HAP-1 (cell line): ENCODE measurements around the gene PCDH9.

Source experiments
- DNase-seq, 2 experiments: peaks; one replicate each; pipeline ENCODE4 v3.0.0-alpha.2; 2016 to 2020; ENCODE audit warnings: low spot score in 2 of 2
- H3K27me3 ChIP-seq: fragments of 250-450 bp; sonication (Bioruptor Pico); 2 replicates; pipeline ENCODE4 v1.5.1; 2020; ENCODE audit warnings: low read depth, mild to moderate bottlenecking, moderate library complexity
- H3K36me3 ChIP-seq: fragments of 250-450 bp; sonication (Bioruptor Pico); replicated peaks from 2 replicates; pipeline ENCODE4 v1.5.1; 2020; ENCODE audit warnings: mild to moderate bottlenecking
- H3K4me1 ChIP-seq: fragments of 250-450 bp; sonication (Bioruptor Pico); 2 replicates; pipeline ENCODE4 v1.5.1; 2020; ENCODE audit warnings: mild to moderate bottlenecking
- H3K4me3 ChIP-seq: fragments of 250-450 bp; sonication (Bioruptor Pico); 2 replicates; pipeline ENCODE4 v1.5.1; 2020; ENCODE audit warnings: mild to moderate bottlenecking, moderate library complexity
- H3K9me3 ChIP-seq: fragments of 250-450 bp; sonication (Bioruptor Pico); 2 replicates; pipeline ENCODE4 v1.5.1; 2020; ENCODE audit warnings: mild to moderate bottlenecking, moderate library complexity
- in situ Hi-C: fragments of 300-500 bp; cut with MboI; formaldehyde crosslinking; loops from 3 replicates; pipeline ENCODE4 v1.14.3; 2020; ENCODE audit warnings: low sequenced_read_pairs, inconsistent platforms, mixed read lengths

PCDH9 gene

GRCh38 chr13:66879988-66880387 lies 350.1 kb downstream of the PCDH9 start:
- Histone ChIP-seq H3K36me3 (no peaks in the 10 kb centered on the region), H3K4me1 (peaks cover 11% of the 10 kb centered on the region), H3K4me3 (no peak overlapping the region), H3K27me3 (no peaks in the 10 kb centered on the region), H3K9me3 (no peaks in the 10 kb centered on the region)
- in situ Hi-C loops, result no loop called here
- peak; percentile 55 to 94 for DNase-seq

GRCh38 chr13:66875264-66875663 lies 354.9 kb downstream of the PCDH9 start:
- H3K9me3 ChIP-seq, result no peaks in the 10 kb centered on the region
- in situ Hi-C loops, result no loop called here
- no peaks in the 10 kb centered on the region for H3K27me3 ChIP-seq
- peaks cover 6% of the 10 kb centered on the region for H3K4me1 ChIP-seq
- DNase-seq, result no peak
- no peaks in the 10 kb centered on the region for H3K36me3 ChIP-seq
- H3K4me3 ChIP-seq, result no peak overlapping the region

GRCh38 chr13:66864627-66865026 lies 365.5 kb downstream of the PCDH9 start:
- peaks cover 12% of the 10 kb centered on the region for H3K4me1 ChIP-seq
- H3K36me3 ChIP-seq, result no peaks in the 10 kb centered on the region
- no peak for DNase-seq
- H3K9me3 ChIP-seq, result no peaks in the 10 kb centered on the region
- no peak overlapping the region for H3K4me3 ChIP-seq
- no peaks in the 10 kb centered on the region; the same call in 1 of the 2 replicates for H3K27me3 ChIP-seq
- in situ Hi-C loops, result no loop called here

- Histone ChIP-seq H3K9me3 (no peaks in the 10 kb centered on the region), H3K4me3 (no peak overlapping the region), H3K27me3 (no peaks in the 10 kb centered on the region), H3K4me1 (peaks cover 20% of the 10 kb centered on the region), H3K36me3 (no peaks in the 10 kb centered on the region)
- no peak for DNase-seq
- in situ Hi-C loops, result no loop called here
Measured at GRCh38 chr13:66860878-66861417, 369.2 kb downstream of the PCDH9 start.

DNA sequence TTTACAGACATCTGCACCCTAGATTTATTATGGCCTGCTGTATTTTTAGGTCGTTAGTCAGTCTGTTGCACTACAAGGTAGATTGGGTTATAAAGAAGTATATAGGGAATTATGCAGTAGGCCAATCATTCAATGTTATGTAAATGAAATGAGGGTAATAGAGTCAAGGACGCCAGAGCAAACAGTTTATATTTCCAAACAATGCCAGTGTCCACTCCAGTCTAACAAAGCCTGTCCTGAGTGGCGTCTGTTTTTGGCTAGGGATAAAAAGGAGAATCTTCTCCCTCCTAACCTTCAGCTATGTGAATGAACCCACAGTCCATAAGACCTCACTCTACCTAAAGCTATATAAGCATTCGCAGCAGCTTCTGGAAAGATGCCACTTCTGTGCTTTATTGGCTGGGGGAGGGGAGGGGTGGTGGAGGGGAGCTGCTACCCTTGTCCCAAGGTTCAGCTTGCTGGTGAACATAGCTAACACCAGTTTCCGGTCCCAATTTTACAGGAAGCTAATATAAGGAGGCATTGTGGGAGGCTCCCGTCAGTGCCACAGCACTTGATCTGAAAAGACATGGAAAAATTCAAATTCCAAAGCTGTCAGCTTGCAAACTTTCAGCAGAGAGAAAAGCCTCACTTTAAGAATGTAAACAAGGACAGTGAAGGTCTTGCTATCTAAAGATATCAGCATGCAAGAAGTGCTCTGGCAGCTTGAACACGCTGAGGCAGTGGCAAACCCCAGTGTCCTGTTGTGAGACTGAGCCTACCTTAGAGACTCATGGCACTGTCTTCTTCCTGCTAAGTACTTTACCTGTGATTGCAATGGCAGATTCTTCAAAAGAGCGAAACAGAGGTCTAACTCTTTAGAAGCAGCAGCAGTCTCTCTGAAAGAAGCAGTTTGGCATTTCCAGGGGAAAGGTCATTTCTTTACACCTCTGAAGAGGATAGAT lies 369.9 kb downstream of the PCDH9 start:
- in situ Hi-C loops, result no loop called here
- DNase-seq, result peak; percentile 54 to 55
- Histone ChIP-seq H3K9me3 (no peaks in the 10 kb centered on the region), H3K4me1 (peaks cover 20% of the 10 kb centered on the region), H3K4me3 (no peak overlapping the region), H3K36me3 (no peaks in the 10 kb centered on the region), H3K27me3 (no peaks in the 10 kb centered on the region)

GRCh38 chr13:66859078-66859477 lies 371.1 kb downstream of the PCDH9 start:
- Histone ChIP-seq H3K4me3 (no peak overlapping the region), H3K4me1 (peaks cover 20% of the 10 kb centered on the region), H3K9me3 (no peaks in the 10 kb centered on the region), H3K27me3 (no peaks in the 10 kb centered on the region), H3K36me3 (no peaks in the 10 kb centered on the region)
- DNase-seq, result no peak
- in situ Hi-C loops, result no loop called here

GRCh38 chr13:66858163-66858562 lies 372.0 kb downstream of the PCDH9 start:
- no peaks in the 10 kb centered on the region for H3K27me3 ChIP-seq
- H3K4me1 ChIP-seq, result peaks cover 20% of the 10 kb centered on the region
- H3K36me3 ChIP-seq, result no peaks in the 10 kb centered on the region
- H3K9me3 ChIP-seq, result no peaks in the 10 kb centered on the region
- no peak overlapping the region for H3K4me3 ChIP-seq
- in situ Hi-C loops, result no loop called here
- DNase-seq, result no peak

- H3K36me3 ChIP-seq, result no peaks in the 10 kb centered on the region
- H3K4me3 ChIP-seq, result no peak overlapping the region
- no peaks in the 10 kb centered on the region for H3K27me3 ChIP-seq
- in situ Hi-C loops, result no loop called here
- H3K9me3 ChIP-seq, result no peaks in the 10 kb centered on the region
- peaks cover 13% of the 10 kb centered on the region for H3K4me1 ChIP-seq
- DNase-seq, result no peak
Measured at GRCh38 chr13:66855131-66855530, 375.0 kb downstream of the PCDH9 start.

DNA sequence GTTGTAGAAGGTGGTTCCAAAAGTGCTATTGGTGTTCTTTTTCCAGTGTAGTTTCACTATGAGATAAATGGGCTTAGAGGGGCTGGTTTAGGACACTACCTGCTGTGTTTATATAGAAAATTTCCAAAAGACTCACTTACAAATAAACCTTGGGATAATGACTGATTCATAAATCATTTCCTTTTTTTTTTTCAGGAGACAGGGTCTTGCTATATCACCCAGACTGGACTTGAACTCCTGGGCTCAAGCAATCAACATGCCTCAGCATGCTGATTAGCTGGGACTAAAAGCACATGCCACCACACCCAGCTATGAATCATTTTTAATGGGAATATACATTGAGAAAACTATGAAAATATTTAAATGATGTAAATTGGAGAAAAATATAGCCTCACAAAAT lies 376.6 kb downstream of the PCDH9 start:
- in situ Hi-C loops, result no loop called here
- Histone ChIP-seq H3K27me3 (no peaks in the 10 kb centered on the region), H3K4me1 (no peaks in the 10 kb centered on the region), H3K9me3 (no peaks in the 10 kb centered on the region), H3K36me3 (no peaks in the 10 kb centered on the region), H3K4me3 (no peak overlapping the region)
- no peak for DNase-seq

GRCh38 chr13:66849706-66850105 lies 380.4 kb downstream of the PCDH9 start:
- no peak for DNase-seq
- in situ Hi-C loops, result no loop called here
- no peaks in the 10 kb centered on the region for H3K27me3 ChIP-seq
- no peaks in the 10 kb centered on the region for H3K36me3 ChIP-seq
- H3K4me3 ChIP-seq, result no peak overlapping the region
- H3K4me1 ChIP-seq, result no peaks in the 10 kb centered on the region
- no peaks in the 10 kb centered on the region for H3K9me3 ChIP-seq

DNA sequence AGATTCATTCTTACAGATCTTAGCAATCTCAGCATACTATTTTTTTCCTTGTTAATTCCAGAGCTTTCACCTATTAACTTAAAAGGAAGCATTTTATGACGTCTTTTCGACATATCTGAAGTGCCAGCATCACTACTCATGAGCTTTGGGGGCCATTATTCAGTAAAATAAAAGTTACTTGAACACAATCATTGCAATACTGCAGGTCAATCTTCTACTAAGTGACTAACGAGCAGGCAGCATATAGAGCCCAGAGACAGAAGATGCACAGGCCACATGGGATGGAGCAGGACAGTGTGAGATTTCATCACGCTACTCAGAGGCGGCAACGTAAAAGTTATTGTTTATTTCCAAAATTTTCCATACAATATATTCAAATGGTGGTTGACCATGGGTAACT lies 382.6 kb downstream of the PCDH9 start:
- H3K4me3 ChIP-seq, result no peak overlapping the region
- H3K36me3 ChIP-seq, result no peaks in the 10 kb centered on the region
- no peaks in the 10 kb centered on the region for H3K27me3 ChIP-seq
- H3K9me3 ChIP-seq, result no peaks in the 10 kb centered on the region
- H3K4me1 ChIP-seq, result no peaks in the 10 kb centered on the region
- no peak for DNase-seq
- in situ Hi-C loops, result no loop called here

DNA sequence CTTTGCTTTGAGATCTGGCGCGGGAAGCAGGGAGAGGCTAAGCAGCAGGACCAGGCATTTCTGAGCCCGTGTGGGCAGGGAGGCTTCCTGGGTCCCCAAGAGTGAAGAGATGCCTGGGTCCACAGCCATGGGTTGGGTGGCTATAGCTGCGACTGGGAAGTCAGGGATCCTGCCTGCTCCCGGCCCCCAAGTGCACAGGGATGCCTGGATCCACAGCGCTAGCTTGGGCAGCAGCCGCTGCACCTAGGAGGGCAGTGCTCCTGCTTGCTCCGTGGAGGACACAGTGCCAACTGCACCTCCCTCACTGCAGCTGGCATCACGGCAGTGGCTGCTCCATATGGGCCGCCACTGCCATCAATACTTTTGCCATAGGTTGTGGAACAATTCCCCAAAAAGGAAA lies 384.7 kb downstream of the PCDH9 start:
- DNase-seq, result no peak
- H3K36me3 ChIP-seq, result no peaks in the 10 kb centered on the region
- H3K4me3 ChIP-seq, result no peak overlapping the region
- in situ Hi-C loops, result no loop called here
- no peaks in the 10 kb centered on the region for H3K27me3 ChIP-seq
- no peaks in the 10 kb centered on the region for H3K9me3 ChIP-seq
- H3K4me1 ChIP-seq, result no peaks in the 10 kb centered on the region

DNA sequence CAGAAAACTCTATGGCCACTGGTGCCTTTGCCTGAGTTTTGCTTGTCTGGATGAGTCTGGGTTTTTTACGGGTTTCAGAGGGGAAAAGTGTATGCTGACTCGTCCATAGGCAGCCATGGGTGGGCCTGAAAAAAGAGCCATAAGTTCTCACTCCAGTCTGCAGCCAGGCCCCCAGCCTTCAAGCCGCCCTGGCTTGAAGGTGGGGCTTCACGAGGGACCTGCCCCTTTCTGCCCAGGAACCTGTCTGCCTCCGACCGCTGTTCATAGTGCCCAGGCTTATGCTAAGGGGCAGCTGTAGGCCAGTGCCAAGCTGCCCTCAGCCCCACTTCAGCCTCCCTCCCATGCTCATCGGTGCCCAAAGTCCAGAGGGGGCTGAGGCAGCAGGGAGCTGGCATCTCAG lies 385.2 kb downstream of the PCDH9 start:
- no peak for DNase-seq
- Histone ChIP-seq H3K36me3 (no peaks in the 10 kb centered on the region), H3K4me1 (no peaks in the 10 kb centered on the region), H3K4me3 (no peak overlapping the region), H3K27me3 (no peaks in the 10 kb centered on the region), H3K9me3 (no peaks in the 10 kb centered on the region)
- in situ Hi-C loops, result no loop called here

DNA sequence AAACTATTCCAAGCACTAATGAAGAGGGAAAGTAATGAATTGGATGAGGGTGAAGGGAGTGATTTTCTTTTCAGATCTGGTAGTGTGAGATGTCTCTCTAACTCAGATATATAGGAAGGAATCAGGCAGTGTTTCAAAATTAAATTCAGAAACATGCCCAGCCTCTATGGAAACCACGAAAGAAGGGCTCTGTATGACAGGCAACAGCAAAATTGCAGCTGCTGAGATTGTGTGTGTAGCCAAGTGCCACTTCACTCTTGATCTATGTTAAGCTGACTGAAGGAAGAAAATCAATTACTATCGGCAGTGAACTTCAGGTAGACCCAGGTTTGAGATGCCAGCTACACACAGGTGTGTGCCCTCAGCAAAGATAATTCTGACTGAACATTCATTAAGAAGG lies 387.4 kb downstream of the PCDH9 start:
- Histone ChIP-seq H3K4me3 (no peak overlapping the region), H3K4me1 (no peaks in the 10 kb centered on the region), H3K9me3 (no peaks in the 10 kb centered on the region), H3K36me3 (no peaks in the 10 kb centered on the region), H3K27me3 (no peaks in the 10 kb centered on the region)
- no peak for DNase-seq
- in situ Hi-C loops, result no loop called here
